ENCODE measurements around the gene SP100.
"Not testable (repeated sequence)": the region's sequence is repeated elsewhere in the genome, so short reads cannot be mapped to it uniquely, and the experiment has no call there.

SP100 gene

DNA sequence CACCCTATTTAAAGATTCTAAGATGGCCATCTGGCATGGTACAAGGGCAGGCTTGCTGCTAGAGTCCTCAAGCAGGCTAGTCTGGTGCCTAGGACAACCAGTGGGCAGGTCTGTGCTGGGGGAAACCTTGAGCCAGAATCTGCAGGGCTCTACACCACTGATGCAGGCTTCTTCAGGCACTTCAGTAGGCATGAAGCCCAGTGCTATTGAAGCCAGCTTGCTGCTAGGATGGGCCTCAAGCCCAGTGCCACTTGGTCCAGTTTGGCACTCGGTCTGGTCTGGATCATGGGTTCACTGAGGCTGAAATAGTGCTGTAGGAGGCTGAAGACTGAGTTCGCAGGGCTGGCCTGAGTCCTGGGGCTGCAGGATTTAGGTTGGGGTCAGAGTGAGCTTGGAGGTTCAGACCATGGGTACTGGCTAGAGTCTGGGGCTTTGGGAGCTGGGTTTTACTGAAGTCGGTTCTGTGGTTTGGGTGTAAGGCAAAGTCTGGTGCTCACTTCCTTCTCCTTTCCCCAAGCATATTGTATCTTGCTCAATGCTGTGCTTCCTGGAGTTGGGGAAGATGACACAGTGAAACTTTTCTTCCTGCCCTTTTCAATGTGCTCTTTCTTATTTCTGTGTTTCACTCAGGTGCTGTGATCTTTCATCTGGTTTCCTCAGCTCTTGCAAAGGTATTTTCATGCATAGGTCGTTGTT is 41.2 kb downstream of the SP100 start:
- DNase-seq (ENCODE audit: low read depth in 1 of 2, low spot score in 1 of 2), result no peak

- DNase-seq (ENCODE audit: low read depth in 1 of 2, low spot score in 1 of 2), result no peak
Observed at GRCh38 chr2:230457793-230458192, 41.8 kb downstream of the SP100 start.

DNA sequence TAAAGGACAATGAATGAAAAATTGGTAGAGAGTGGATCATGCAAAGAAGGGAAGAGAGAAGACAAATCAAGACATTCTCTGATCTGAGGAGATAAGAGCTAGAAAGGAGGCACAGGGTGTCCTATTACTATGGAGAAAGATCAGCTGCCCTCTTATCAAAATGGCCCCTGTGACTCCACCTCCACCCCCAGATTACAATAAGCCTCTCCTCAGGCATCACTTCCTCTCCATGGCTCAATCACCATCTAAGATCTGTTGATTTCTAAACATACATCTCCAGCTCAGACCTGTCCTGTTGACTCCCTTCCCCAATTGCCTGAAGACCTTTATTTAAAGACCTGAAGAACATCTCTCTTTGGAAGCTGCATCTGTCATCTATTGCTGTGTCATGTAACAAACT is 43.2 kb downstream of the SP100 start:
- no peak for DNase-seq (ENCODE audit: low read depth in 1 of 2, low spot score in 1 of 2)

- DNase-seq (ENCODE audit: low read depth in 1 of 2, low spot score in 1 of 2), result no peak
Observed at GRCh38 chr2:230471074-230471473, 55.1 kb downstream of the SP100 start.

DNA sequence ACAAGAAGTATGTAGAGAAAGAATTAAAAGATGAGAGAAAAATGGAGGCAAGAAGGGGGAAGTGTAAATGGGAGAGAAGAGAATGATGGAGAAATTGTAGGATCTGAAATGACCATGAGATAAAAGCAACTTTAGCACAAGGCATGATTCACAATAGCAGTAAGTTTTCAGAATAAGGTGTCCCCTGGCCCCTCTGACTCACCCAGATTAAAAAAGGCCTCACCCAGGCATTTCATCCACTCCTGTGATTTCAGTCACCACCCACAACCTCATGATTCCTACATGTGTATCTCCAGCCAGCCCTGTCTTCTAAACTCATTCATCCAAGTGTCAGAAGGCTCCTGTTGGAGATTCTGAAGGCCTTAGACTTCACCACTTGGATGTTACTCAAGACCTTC is 56.6 kb downstream of the SP100 start:
- DNase-seq (ENCODE audit: low read depth in 1 of 2, low spot score in 1 of 2), result no peak

DNA sequence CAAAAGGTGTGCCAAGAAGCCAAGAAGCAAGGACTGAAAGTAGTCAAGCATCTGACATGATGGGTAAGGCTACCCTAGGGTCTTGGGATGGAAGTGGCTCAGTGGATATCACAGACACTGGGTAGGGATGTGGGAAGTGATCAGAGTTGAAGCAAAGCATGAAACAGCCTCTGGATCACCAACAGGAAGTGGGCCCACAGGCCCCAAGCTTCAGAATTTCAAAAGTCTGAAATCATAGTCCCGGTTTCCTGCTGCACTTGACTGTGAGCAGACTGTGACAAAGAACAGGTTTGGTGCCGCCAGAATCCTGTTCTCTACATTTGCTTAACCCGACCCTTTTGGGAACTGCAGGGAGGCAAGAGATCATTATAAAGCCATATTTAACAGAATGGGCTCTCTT is 57.4 kb downstream of the SP100 start:
- no peak for DNase-seq (ENCODE audit: low read depth in 1 of 2, low spot score in 1 of 2)

GRCh38 chr2:230475143-230475542 is 59.1 kb downstream of the SP100 start:
- DNase-seq (ENCODE audit: low read depth in 1 of 2, low spot score in 1 of 2), result no peak

- DNase-seq (ENCODE audit: low read depth in 1 of 2, low spot score in 1 of 2), result no peak
Observed at GRCh38 chr2:230485801-230486341, 69.9 kb downstream of the SP100 start.

GRCh38 chr2:230491219-230491618 is 75.2 kb downstream of the SP100 start:
- not testable (repeated sequence) for DNase-seq (ENCODE audit: low read depth in 1 of 2, low spot score in 1 of 2)

DNA sequence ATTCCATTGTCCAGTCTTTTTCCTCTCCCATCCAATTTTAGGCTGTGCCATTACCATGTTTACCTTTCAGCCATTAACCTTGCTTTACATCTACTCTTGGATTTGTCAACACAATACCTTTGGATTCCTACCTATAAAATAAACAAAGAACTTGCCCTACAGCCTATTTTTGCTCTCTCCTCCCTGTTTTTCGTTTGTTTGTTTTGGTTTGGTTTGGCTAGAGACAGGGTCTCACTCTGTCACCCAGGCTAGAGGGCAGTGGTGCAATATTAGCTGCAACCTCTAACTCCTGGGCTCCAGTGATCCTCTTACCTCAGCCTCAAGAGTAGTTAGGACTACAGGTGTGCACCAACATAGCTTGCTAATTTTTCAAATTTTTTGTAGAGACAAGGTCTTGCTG is 76.1 kb downstream of the SP100 start:
- no peak for DNase-seq (ENCODE audit: low read depth in 1 of 2, low spot score in 1 of 2)

GRCh38 chr2:230494980-230495379 is 79.0 kb downstream of the SP100 start:
- DNase-seq (ENCODE audit: low read depth in 1 of 2, low spot score in 1 of 2), result no peak

GRCh38 chr2:230496891-230497290 is 80.9 kb downstream of the SP100 start:
- DNase-seq (ENCODE audit: low read depth in 1 of 2, low spot score in 1 of 2), result no peak

- DNase-seq (ENCODE audit: low read depth in 1 of 2, low spot score in 1 of 2), result no peak
Observed at GRCh38 chr2:230498506-230499107, 82.6 kb downstream of the SP100 start.

- no peak for DNase-seq (ENCODE audit: low read depth in 1 of 2, low spot score in 1 of 2)
Observed at GRCh38 chr2:230502593-230502992, 86.6 kb downstream of the SP100 start.

- DNase-seq (ENCODE audit: low read depth in 1 of 2, low spot score in 1 of 2), result no peak
Observed at GRCh38 chr2:230503798-230504197, 87.8 kb downstream of the SP100 start.

DNA sequence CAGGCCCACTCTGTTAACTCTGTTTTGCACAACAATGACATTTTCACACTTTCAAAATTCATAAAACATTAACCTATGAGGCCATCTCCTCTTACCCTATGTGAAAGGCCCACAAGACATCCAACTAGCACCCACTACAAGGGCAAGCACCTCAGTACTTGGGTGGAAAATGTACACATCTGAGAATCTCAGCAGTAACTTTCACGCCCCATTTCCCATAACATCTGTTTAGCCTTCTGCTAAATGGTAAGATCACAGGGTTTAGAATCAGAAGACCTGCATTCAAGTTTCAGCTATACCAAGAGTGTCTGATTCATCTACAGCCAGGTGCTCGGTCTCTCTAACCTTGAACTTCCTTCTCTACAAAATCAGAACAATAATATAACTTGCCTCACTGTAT is 89.2 kb downstream of the SP100 start:
- no peak for DNase-seq (ENCODE audit: low read depth in 1 of 2, low spot score in 1 of 2)

- no peak for DNase-seq (ENCODE audit: low read depth in 1 of 2, low spot score in 1 of 2)
Observed at GRCh38 chr2:230512955-230513748, 97.2 kb downstream of the SP100 start.

- no peak for DNase-seq (ENCODE audit: low read depth in 1 of 2, low spot score in 1 of 2)
Observed at GRCh38 chr2:230520061-230520874, 104.3 kb downstream of the SP100 start.

DNA sequence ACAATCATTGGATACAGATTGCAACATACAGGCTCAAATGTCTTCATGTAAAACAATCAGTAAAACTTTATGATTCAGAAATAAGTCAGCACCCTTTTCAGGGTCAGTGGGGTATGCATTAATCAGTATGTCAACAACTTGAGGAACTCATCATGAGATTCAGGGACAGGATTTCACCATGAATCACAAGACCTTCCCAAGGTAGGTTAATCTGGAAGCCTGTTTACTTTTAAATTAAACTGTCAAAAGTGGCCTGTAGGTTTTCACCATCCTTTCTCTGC is 104.8 kb downstream of the SP100 start:
- no peak for DNase-seq (ENCODE audit: low read depth in 1 of 2, low spot score in 1 of 2)

- DNase-seq (ENCODE audit: low read depth in 1 of 2, low spot score in 1 of 2), result no peak
Observed at GRCh38 chr2:230521386-230521785, 105.4 kb downstream of the SP100 start.

DNA sequence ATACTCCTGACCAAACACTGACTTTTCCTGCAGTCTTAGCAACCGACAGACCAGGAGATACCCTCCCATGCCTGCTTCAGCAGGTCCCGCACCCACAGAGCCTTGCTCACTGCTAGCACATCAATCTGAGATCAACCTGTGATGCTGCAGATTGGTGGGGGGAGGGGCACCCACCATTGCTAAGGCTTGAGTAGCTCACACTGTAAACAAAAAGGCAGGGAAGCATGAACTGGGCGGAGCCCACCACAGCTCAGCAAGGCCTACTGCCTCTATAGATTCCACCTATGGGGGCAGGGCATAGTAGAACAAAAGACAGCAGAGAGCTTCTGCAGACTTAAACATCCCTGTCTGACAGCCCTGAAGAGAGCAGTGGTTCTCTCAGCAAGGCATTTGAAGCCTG is 109.7 kb downstream of the SP100 start:
- no peak for DNase-seq (ENCODE audit: low read depth in 1 of 2, low spot score in 1 of 2)

Measured in activated T-helper 1 cell treated with anti-CD3 and anti-CD28 coated beads, Interleukin-2, amount 50 U/mL, for 16 hours (primary cell).